Urinary bladder (tissue), 4 donors: ENCODE data around the gene KIF13A. TPM values are rescaled to one million over a fixed set of nuclear protein-coding genes. Genes with fewer than 3 reads are reported as not detected.
A peak's percentile ranks its signal among the peaks of the same experiment; 100 is the strongest.
"Not testable (repeated sequence)": the region's sequence is repeated elsewhere in the genome, so short reads cannot be mapped to it uniquely, and the experiment has no call there.

Experiments used
- DNase-seq: peaks from one replicate; pipeline ENCODE4 v3.0.0-alpha.2; 2015; ENCODE audit errors: extremely low spot score
- H3K27ac ChIP-seq: one replicate; pipeline ENCODE4 v1.5.1; 2013; ENCODE audit warnings: low read depth, mild to moderate bottlenecking, moderate library complexity
- H3K36me3 ChIP-seq: one replicate; pipeline ENCODE4 v1.6.1; 2013; ENCODE audit warnings: mild to moderate bottlenecking, moderate library complexity; ENCODE audit not compliant: insufficient read depth
- H3K4me1 ChIP-seq: one replicate; pipeline ENCODE4 v1.6.1; 2013; ENCODE audit warnings: mild to moderate bottlenecking, moderate library complexity; ENCODE audit not compliant: insufficient read depth
- H3K4me3 ChIP-seq: one replicate; pipeline ENCODE4 v1.5.1; 2013; ENCODE audit warnings: low read depth, low read length
- WGBS: extraction: QIAGEN DNeasy Blood & Tissue Kit; methylation state at CpG from one replicate; pipeline ENCODE4 v1.1.7; 2013; 5-methylcytosine and 5-hydroxymethylcytosine counted together
- polyA plus RNA-seq: library from polyadenylated mRNA; stranded (reverse); fragments of 200-250 nt; gene quantifications from one replicate; pipeline ENCODE4 v1.2.3, GENCODE V29; 2013
- total RNA-seq: library from RNA; depleted of rRNA; stranded (reverse); fragments of >200 nt; gene quantifications from one replicate; pipeline ENCODE4 v1.2.3, GENCODE V29; 2014
- donor health status: healthy with polysubstance abuse.
- donor health status: healthy.

The KIF13A gene
- total and polyA plus RNA-seq, 2 donors = 41.1 to 64.7 TPM

GRCh38 chr6:18019539-18020534 lies 32.4 kb upstream of the KIF13A start:
- no peak for DNase-seq
- Histone ChIP-seq H3K27ac (no peak overlapping the region), H3K4me1 (no peaks in the 10 kb centered on the region), H3K4me3 (no peak overlapping the region), H3K36me3 (no peaks in the 10 kb centered on the region)
- 84% methylated on average over 75 of the region's 75 CpGs for WGBS

DNA sequence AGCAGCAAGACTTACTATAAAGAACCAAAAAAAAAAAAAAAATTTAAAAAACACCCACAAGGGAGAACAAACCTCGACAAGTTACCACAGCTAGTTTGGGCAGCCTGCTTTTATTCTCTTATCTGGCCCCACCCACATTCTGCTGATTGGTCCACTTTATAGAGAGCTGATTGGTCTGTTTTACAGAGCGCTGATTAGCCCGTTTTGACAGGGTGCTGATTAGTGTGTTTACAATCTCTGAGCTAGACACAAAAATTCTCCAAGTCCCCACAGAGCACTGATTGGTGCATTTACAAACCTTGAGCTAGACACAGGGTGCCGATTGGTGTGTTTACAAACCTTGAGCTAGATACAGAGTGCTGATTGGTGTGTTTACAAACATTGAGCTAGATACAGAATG lies 31.7 kb upstream of the KIF13A start:
- H3K27ac ChIP-seq, DNase-seq, H3K4me1 ChIP-seq, H3K36me3 ChIP-seq, H3K4me3 ChIP-seq: not testable (repeated sequence)
- 77% methylated on average over 4 of the region's 4 CpGs for WGBS

GRCh38 chr6:18016698-18017097 lies 29.3 kb upstream of the KIF13A start:
- H3K36me3 ChIP-seq = no peaks in the 10 kb centered on the region
- WGBS = 50% methylated on average over 5 of the region's 5 CpGs
- H3K4me1 ChIP-seq = no peaks in the 10 kb centered on the region
- DNase-seq = no peak
- H3K4me3 ChIP-seq = no peak overlapping the region
- no peak overlapping the region for H3K27ac ChIP-seq

DNA sequence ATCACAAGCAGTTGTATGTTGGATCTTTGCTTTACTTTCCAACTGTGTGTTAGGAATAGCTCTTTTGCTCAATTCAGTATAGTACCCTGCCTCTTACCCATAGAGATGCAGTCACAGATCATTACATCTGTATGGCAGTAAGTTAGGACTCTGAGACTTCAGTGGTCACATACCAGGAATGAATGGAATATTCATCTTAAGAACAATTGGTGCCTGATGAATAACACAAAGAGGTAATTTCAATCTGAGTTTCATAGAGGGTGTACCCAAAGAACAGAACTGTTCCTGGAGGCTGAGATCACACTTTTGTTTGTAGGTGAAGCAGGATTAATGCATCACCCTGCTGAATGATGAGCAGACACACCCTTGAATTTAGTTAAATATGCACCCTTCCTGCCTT lies 28.7 kb upstream of the KIF13A start:
- Histone ChIP-seq H3K4me1 (no peaks in the 10 kb centered on the region), H3K4me3 (no peak overlapping the region), H3K27ac (no peak overlapping the region), H3K36me3 (no peaks in the 10 kb centered on the region)
- DNase-seq = no peak

- 97% methylated on average over 30 of the region's 30 CpGs for WGBS
- H3K27ac ChIP-seq = no peak overlapping the region
- H3K36me3 ChIP-seq = no peaks in the 10 kb centered on the region
- no peaks in the 10 kb centered on the region for H3K4me1 ChIP-seq
- no peak for DNase-seq
- no peak overlapping the region for H3K4me3 ChIP-seq
Observed at GRCh38 chr6:18011287-18011686, 23.9 kb upstream of the KIF13A start.

- H3K4me3 ChIP-seq, H3K27ac ChIP-seq, DNase-seq, H3K4me1 ChIP-seq, H3K36me3 ChIP-seq: not testable (repeated sequence)
- WGBS = 97% methylated on average over 4 of the region's 4 CpGs
Observed at GRCh38 chr6:18010540-18010939, 23.1 kb upstream of the KIF13A start.

DNA sequence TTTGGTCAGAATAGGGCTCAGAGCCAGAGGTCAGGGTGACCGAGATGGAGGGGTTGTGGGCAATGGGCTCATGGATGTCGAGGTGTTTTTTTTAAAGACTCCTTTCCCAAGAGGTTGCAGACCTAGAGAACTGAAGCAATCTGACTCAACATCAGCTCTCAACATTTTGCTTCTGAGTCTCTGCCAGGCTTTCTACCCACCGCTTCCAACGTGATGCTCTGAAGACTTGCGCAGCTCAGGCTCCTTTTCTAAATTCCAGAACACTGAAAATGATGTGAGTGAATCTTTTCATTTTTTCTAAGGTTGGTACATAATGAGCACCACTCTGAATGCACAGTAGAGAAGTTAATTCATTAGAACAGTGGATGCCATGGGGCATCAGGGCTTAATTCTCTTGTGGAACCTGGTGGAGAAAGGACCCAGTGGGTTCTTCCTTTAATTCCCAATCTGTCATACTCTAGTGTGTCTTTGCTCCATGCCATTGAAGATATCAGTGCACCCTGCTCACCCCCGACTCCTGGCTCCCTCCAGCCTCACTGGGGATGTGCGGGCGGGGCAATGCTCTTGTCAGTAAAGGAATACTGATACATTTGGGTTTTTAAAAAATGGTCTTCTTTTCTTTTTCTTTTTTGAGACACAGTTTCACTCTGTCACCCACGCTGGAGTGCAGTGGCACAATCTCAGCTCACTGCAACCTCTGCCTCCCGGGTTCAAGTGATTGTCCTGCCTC lies 17.0 kb upstream of the KIF13A start:
- no peak overlapping the region for H3K4me3 ChIP-seq
- H3K27ac ChIP-seq = no peak overlapping the region
- DNase-seq = no peak
- WGBS = 94% methylated on average over 10 of the region's 10 CpGs
- H3K4me1 ChIP-seq = no peaks in the 10 kb centered on the region
- H3K36me3 ChIP-seq = no peaks in the 10 kb centered on the region

DNA sequence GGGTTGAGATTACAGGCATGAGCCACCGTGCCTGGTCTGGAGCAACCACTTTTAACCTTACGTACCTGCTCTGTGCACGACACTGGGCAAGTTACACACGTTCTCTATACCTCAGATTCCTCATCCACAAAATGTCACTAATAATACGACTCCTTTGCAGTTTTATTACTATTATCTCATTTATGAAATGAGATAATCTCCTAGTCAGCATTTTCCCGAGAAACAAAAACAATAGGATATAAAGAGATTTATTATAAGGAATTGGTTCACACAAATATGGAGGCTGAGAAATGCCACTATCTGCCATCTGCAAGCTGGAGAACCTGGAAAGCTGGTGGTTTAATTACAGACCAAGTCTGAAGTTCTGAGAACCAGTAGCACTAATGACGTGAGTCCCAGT lies 12.0 kb upstream of the KIF13A start:
- H3K4me3 ChIP-seq = no peak overlapping the region
- H3K27ac ChIP-seq = no peak overlapping the region
- no peaks in the 10 kb centered on the region for H3K36me3 ChIP-seq
- H3K4me1 ChIP-seq = no peaks in the 10 kb centered on the region
- 83% methylated on average over 7 of the region's 7 CpGs for WGBS
- no peak for DNase-seq

- H3K36me3 ChIP-seq = no peaks in the 10 kb centered on the region
- no peak overlapping the region for H3K4me3 ChIP-seq
- no peaks in the 10 kb centered on the region for H3K4me1 ChIP-seq
- H3K27ac ChIP-seq = no peak overlapping the region
- 83% methylated on average over 1 of the region's 1 CpG for WGBS
- no peak for DNase-seq
Observed at GRCh38 chr6:17998442-17998841, 11.0 kb upstream of the KIF13A start.

DNA sequence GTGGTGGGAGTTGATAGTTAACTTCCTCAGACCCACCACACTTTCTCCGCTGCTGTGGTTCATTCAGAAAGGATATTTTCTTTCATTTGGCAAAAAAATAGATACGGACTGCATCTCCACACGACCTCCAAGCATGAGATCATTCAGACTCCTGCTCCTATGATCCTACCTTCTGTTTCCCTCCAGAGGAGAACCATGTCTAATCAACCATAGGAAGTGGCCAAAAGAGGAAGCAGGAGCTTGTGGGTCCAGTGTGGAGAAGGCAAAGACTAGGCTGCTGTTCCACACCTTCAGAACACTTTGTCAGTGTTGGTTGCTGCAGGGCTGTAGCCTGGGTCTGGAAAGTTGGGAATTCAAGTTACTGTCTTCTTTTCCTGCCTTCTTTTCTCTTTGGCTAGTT lies 10.6 kb upstream of the KIF13A start:
- DNase-seq = no peak
- Histone ChIP-seq H3K36me3 (no peaks in the 10 kb centered on the region), H3K27ac (no peak overlapping the region), H3K4me3 (no peak overlapping the region), H3K4me1 (no peaks in the 10 kb centered on the region)
- 79% methylated on average over 3 of the region's 3 CpGs for WGBS

DNA sequence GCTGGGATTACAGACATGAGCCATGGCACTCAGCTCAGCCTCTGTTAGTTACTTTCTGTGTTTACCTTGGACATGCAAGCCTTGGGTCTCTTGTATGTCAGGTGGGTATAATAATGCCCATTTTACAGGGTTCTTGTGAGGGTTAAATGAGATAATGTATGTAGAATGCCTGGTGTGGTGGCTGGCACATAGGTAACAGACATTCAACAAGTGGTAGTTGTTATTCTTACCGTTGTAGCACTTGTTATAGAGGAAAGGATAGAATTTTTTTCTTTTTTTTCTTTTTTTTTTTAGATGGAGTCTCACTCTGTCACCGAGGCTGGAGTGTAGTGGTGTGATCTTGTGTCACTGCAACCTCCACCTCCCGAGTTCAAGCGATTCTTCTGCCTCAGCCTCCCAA lies 8.0 kb upstream of the KIF13A start:
- 96% methylated on average over 4 of the region's 4 CpGs for WGBS
- Histone ChIP-seq H3K27ac (no peak overlapping the region), H3K4me1 (no peaks in the 10 kb centered on the region), H3K36me3 (no peaks in the 10 kb centered on the region), H3K4me3 (no peak overlapping the region)
- no peak for DNase-seq

- DNase-seq = no peak
- H3K27ac ChIP-seq = no peak overlapping the region
- H3K36me3 ChIP-seq = no peaks in the 10 kb centered on the region
- no peak overlapping the region for H3K4me3 ChIP-seq
- WGBS = 82% methylated on average over 2 of the region's 2 CpGs
- H3K4me1 ChIP-seq = no peaks in the 10 kb centered on the region
Observed at GRCh38 chr6:17994019-17994418, 6.6 kb upstream of the KIF13A start.

DNA sequence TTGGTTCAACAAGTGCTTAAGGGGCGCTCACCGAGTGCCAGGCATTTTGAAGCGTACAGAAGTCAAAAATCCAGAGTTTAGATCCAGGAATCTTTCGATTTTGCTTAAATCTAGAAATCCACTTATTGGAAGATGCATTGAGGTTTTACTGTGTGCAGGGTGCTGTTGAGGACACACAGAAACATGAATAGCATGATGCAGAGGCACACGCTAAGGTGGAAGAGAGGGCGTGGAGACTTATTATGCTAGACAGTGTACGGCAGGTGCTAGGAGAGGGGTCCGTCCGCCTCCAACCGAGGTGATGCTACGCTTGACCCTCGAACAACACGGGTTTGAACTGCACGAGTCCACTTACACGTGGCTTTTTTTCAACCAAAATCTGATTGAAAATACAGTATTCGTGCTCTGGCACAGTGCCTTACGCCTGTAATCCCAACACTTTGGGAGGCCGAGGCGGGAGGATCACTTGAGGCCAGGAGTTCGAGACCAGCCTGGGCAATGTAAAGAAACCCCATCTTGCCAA lies 1.0 kb upstream of the KIF13A start:
- H3K4me1 ChIP-seq = no peaks in the 10 kb centered on the region
- no peak for DNase-seq
- 26% methylated on average over 20 of the region's 20 CpGs for WGBS
- peak overlapping the region; percentile 27 for H3K27ac ChIP-seq
- no peaks in the 10 kb centered on the region for H3K36me3 ChIP-seq
- H3K4me3 ChIP-seq = peak overlapping the region; percentile 97
